GM18505 (cell line): ENCODE data around the gene PRXL2B.
"Not testable (repeated sequence)": the region's sequence is repeated elsewhere in the genome, so short reads cannot be mapped to it uniquely, and the experiment has no call there.

ENCODE experiments used
- ATAC-seq: cut with Tn5 transposase; IDR thresholded peaks from one replicate; pipeline ENCODE4 v1.9.1; 2021; ENCODE audit not compliant: unreplicated experiment
- POLR2A ChIP-seq: IDR thresholded peaks from 4 replicates; pipeline ENCODE4 v1.6.1; 2011; ENCODE audit warnings: borderline replicate concordance; ENCODE audit not compliant: insufficient read depth, insufficient read length; ENCODE audit errors: extremely low read depth

PRXL2B gene

DNA sequence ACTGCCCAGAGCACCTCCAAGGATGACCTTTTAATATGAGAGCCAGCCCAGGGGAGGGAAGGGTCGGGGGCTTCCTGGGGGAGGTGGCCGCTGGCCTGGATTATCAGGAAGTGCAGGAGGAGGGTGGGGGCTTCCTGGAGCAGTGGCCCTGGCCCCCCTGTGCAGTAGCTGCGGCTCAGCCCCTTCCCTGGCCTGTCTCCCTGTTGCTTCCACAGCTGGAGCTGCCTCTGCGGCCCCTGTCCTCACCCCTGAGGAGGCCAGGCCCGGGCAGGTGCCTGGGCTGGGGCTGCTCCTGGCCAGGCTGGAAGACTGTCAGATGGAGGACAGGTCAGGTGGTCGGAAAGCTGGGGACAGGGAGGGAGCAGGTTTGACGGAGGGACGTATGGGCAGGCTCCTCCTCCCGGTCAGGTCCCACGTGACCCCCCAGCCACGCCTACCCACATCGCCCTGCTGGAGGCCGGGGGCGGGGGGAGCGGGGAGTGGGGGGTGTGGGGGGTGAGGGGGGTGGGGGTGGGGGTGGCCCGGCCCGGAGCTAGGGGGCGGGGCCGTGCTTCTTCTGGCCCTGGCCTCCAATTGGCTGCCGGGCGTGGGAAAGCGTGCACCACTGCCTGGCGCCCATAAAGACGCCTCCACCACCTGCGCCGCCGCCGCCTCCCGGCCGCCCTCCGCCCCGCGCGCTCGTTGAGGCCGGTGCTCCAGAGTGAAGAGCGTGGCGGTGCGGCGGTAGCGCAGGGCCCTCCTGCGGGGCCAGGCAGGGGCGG is 40.6 kb upstream of the PRXL2B start:
- ATAC-seq, result peak; percentile 34
- TF ChIP-seq POLR2A, result peak; percentile 96

DNA sequence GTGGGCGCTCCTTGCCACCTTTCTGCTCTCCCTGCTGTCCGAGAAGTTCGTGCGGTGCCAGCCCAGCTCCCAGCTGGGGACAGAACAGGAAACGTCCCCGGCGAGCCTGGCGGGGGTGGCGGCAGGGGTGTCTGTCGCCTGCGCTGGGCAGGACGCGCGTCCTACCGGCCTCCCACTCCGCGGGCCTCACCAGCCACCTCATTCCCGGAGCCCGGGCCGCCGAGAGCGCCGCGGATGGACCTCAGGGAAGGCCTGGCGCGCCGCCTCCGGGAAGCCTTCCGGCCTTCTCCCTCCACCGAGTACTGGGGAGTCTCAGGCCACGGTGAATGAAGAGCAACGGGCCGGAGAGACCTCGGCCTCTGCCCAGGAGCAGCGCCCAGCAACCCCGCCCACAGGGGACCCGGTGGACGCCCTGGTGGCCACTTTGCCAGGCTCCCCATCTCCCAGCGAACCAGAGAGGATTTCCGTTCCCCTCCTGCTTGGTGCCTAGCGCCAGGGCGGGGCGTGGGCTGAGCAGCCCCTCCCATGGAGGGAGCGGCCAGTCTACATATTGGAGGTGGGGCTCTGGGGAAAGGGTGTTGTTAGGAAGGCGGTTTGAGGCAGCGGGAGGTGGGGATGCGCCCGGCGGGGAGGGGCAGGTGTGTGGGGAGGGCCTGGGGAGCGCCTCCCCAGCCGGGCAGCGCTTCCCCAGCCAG is 39.9 kb upstream of the PRXL2B start:
- ATAC-seq, result peak; percentile 25
- no peak for TF ChIP-seq POLR2A

DNA sequence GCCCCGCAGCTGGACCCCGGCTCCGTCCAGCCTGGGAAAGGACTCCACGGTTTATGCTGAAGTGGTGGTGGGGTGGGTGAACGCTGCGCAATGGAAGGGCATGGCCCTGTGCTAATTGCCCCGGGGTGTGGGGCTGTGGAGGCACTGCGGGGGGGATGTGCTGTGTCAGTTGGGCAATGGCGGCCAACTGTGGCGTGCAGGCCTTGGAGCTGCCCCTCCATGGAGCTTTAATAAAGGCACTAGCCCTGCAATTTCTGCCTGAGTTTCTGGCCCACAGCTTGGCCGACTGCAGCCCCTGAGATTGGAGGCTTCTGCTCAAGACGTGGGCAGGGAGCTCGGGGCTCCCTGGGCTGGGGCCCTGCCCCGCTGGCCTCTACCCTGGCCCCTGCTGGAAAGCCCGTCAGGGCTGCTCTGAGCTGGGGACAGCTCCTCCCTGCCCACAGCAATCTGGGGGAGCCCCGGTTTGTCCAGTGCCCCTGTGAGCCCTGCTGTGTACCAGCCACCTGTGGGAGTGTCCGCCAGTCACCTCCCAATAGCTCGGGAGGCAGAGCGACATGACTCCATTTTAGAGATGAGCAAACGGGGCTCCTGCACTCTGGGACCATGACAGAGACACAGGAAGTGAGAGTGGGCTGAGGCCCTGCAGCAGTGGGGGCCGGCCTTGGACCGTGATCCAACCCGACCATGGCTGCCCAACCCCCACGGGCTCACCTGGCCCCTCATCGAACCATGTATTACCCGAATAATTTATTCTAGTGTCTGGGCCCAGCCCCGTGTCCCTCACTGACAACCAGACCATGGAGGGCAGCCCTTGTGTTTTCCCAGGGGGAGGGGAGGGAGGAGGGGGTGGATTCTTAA is 39.1 kb upstream of the PRXL2B start:
- TF ChIP-seq POLR2A, result peak; percentile 53
- no peak for ATAC-seq

DNA sequence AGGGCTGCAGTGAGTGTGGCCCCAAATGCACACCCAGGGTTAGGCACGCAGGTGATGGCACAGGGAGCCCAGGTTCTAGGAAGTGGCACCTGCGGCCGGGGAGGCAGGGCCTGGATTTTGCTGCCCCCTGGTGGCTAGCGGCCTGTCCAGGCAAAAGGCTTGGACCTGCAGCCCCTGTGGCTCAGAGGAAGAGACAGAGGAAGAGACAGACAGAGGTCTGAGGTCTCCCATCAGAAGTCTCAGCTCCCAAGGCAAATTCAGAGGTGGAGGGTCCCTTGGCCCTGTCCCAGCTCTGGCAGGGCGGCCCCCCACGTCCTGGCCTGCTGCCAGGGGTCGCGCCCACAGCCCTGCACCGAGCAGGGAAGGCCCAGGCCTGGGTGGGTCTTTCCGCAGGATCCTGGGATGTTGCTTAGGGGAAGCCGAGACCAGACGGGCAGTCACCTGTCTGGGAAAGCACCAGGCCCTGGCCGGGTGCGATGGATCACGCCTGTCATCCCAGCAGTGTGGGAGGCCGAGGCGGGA is 38.4 kb upstream of the PRXL2B start:
- no peak for TF ChIP-seq POLR2A
- ATAC-seq, result no peak

DNA sequence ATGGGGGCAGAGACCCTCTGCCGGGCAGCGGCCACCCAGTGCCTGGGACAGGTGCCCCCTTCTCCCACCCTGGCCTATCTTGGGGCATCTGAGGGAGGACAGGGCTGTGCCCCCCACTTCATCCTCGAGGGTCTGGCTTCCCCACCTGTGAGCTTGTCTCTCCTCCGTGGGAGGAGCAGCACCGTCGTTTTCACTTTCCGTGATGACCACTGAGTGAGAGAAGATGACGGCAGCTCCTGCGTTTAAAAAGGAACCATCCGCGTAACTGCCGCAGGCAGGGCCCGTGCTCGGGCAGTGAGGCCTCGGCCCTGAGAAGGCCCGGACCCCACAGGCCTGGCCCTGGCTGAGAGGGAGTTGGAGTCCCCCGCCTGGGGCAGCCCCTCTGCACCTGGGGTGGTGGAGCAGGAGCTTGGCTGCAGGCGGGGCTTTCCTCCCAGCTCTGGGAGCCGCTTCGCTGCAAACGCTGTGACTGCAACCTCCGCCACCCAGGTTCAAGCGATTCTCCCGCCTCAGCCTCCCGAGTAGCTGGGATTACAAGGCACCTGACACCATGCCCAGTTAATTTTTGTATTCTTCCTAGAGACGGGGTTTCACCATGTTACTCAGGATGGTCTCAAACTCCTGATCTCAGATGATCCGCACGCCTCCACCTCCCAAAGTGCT is 37.1 kb upstream of the PRXL2B start:
- not testable (repeated sequence) for ATAC-seq

DNA sequence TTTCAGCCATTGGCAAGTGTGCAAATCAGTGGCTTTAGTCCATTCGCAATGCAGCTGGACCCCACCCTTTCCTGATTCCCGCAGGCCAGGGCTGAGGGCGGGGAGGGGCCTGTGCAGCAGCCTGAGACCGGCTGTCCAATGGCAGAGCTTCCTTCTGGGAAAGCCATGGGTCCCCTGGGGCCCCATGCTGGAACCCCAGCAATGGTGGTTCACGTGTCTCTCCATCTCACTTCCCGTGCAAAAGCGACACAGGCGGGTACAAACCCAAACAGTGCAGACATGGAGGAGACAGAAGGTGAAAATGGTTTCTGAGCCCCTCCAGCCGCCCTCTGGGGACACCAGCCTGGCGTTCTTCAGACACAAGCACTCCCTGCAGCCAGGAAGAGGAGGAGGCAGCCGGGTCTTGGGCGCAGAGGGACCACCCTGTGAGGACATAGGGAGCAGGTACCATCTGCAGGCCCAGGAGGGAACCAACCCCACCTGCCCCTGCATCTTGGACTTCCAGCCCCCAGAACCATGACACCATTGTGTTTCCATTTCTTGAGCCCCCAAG is 36.2 kb upstream of the PRXL2B start:
- not testable (repeated sequence) for ATAC-seq

DNA sequence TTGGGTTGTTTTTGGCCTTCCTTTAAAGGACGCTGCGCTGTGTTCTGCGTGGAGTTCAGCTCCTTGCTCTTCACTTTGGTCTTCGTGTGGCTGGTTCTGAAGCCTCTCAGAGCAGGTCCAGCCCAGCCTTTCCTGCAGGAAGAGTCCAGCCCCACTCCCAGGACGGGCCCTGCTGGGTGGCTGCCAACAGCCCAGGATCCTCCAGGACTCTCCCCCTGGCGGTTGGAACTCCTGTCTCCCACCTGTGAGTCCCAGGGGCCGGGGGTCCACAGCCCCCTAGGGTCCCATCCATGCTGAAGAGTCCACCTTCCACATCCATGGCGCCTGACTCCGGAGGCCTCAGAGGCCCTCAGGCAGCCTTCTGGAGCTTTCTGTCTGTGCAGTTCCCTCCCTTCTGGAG is 35.0 kb upstream of the PRXL2B start:
- not testable (repeated sequence) for ATAC-seq

DNA sequence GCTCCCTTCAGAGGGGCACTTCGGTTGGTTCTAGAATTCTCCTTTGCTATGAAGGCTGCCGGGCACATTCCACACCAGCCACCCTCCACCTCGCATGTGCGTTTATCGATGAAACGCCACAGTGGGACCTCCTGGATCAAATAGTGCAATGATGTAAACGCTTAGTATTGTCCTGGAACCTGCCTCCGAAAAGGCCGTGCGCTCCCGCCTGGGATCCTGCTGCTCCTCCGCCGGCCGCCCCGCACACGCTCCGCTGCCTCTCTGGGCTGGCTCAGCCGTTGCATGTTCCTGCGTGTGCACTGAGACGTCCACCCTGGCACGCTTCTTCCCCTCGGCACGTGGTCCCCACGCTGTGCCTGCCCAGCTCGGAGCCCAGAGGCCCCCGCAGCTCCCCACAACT is 34.4 kb upstream of the PRXL2B start:
- no peak for TF ChIP-seq POLR2A
- ATAC-seq, result no peak

DNA sequence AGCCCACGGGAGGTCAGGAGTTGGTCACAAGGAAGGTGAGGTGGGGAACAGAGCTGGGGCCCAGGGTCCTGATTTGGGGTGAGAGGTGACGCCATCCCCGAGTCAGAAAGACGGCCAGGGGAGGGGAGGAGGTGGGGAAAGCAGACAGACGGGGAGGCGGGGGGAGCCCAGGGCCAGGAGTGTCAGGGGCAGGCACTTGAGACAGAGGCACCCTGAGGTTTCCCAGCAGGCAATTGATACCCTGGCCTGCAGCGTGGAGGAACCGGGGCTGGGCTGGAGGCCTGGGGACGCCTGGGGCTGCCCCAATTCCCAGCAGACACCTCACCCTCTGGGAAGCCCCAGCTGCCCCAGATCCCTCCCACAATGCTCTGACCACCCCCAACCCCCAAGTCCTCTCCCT is 33.5 kb upstream of the PRXL2B start:
- ATAC-seq, result not testable (repeated sequence)

DNA sequence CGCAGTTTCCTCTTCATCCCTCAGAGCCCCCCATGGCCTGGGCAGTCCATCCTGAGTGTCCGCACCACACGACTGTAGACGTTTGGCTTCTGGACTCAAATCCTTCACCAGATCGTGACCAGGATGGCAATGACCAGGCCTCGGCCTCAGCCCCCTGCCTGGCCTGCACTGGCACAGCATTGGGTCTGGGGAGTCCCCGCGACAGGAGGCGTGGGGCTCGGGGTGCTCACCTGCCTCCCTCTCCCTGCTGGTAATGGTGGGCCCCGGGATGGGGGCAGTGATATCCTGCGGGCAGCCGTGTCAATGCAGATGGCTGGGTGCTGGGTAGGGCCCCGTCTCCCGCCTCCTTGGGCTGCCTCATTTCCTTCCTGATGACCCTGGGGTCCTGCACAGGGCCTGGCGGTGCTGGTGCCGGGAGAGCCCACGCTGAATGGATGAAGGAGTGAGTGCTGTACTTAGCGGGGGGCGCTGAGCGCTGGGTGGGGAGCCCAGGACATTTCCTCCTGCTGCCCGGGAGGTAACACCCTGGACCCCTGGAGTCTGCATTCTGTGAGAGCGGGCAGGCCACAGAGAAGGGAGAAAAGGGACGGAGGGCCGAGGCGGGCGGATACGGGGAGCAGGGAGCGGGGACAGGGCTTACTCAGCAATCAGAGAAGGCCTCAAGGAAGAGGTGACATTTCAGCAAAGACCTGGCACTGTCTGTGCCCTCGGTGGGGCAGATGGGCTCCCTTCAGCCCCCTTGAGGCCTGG is 32.5 kb upstream of the PRXL2B start:
- ATAC-seq, result no peak
- TF ChIP-seq POLR2A, result no peak

DNA sequence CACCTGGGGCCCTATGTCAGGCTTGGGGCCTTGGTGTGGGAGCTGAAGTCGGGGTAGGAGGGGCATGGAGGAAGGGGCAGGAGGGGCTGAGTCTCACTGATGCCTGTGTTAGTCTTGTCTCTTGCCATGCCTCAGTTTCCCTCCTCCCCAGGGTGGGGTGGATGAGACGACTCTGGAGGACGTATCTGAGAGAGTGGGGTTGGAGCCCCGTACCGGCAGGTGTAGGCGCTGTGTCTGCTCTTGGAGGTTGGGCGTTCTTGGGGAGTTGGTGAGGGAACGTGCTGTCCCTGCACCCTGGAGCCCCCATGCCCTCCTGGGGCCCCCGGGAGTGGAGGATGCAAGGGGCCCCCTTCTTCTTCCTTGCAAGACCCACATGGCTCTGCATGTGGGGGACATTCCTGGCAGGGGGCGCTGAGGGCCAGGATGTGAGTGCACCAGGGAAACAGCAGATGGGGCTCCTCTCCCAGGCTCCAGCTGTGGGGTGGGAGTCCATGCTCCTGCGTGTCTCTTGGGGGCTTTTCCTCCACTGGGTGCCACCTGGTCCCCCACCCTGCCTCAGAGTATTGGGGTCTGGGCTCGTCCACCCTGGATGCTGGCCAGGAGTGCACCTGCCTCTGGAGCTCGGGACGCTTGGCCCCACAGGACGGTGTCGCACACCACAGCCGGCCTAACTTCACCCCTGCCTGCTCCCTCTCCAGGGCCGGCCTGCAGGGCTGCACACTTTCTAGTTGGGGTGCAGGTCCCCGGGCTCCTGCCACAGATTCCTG is 31.8 kb upstream of the PRXL2B start:
- no peak for ATAC-seq
- TF ChIP-seq POLR2A, result no peak
